ENCODE data around the gene HRAS.

The HRAS gene

GRCh38 chr11:551131-551530 is 15.8 kb upstream of the HRAS start:
- Histone ChIP-seq H3K9me3 (ENCODE audit: severe bottlenecking) (no peaks in the 10 kb centered on the region), H3K36me3 (no peaks in the 10 kb centered on the region), H3K27ac (no peak overlapping the region), H3K27me3 (ENCODE audit: insufficient read depth, low read depth, severe bottlenecking) (peaks cover 8% of the 10 kb centered on the region), H3K4me3 (ENCODE audit: low read depth, low read length) (no peak overlapping the region)
- DNase-seq, result no peak
- TF ChIP-seq CTCF (IDR thresholded peaks at IDR 0.05; ENCODE audit: low read depth, low read length), result no peak

DNA sequence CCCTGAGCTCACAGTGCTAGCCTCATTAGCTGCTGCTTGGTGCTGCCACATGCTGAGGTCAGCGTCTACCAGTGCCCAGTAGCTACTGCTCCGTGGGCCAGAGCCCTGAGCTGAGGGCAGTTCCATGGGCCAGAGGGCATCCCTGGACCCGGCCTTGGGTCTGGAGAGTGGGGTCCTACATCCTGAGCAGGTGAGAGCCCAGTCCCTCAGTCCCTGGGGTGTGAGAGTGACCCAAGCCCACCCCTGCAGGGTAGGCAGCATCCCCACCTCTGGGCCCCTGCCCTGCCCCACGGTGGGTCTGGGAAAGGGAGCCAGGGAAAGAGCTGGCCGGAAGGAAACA is 15.3 kb upstream of the HRAS start:
- no peak for DNase-seq
- no peaks in the 10 kb centered on the region for H3K36me3 ChIP-seq
- H3K27ac ChIP-seq, result no peak overlapping the region
- no peaks in the 10 kb centered on the region for H3K9me3 ChIP-seq (ENCODE audit: severe bottlenecking)
- no peak overlapping the region for H3K4me3 ChIP-seq (ENCODE audit: low read depth, low read length)
- no peak for TF ChIP-seq CTCF (IDR thresholded peaks at IDR 0.05; ENCODE audit: low read depth, low read length)
- H3K27me3 ChIP-seq (ENCODE audit: insufficient read depth, low read depth, severe bottlenecking), result peaks cover 6% of the 10 kb centered on the region

DNA sequence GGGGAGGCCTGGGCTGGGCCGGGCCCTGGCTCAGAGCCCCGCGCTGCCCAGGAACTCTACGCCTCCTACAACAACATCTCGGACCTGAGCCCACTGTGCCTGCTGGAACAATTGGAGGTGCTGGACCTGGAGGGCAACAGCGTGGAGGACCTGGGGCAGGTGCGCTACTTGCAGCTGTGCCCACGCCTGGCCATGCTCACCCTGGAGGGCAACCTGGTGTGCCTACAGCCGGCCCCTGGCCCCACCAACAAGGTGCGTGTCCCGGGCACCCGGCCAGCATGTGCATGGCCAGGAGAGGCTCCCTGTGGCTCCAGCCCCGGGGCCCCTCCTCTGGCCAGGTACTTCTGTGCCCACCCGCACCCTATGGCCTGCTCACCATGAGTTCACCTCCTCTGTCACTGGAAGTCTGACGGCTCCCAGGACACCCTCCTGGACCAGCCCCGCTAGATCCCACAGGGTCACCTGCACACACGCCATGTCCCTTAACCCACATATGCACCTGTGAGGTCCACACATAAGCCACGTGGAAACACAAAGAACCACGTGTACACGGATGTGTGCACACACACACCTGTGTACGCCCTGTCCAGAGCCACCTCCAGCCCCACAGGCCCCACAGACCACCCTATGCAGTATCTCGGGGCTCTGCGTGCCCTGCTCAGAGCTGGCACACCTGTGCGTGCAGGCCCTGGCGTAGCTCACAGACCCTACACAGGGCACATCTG is 14.8 kb upstream of the HRAS start:
- DNase-seq, result no peak
- H3K36me3 ChIP-seq, result no peaks in the 10 kb centered on the region
- TF ChIP-seq CTCF (IDR thresholded peaks at IDR 0.05; ENCODE audit: low read depth, low read length), result no peak
- no peak overlapping the region for H3K4me3 ChIP-seq (ENCODE audit: low read depth, low read length)
- H3K27me3 ChIP-seq (ENCODE audit: insufficient read depth, low read depth, severe bottlenecking), result peaks cover under 1% of the 10 kb centered on the region
- no peak overlapping the region for H3K27ac ChIP-seq
- H3K9me3 ChIP-seq (ENCODE audit: severe bottlenecking), result no peaks in the 10 kb centered on the region

- Histone ChIP-seq H3K4me3 (ENCODE audit: low read depth, low read length) (no peak overlapping the region), H3K27ac (peak overlapping the region; percentile 38), H3K36me3 (no peaks in the 10 kb centered on the region), H3K27me3 (ENCODE audit: insufficient read depth, low read depth, severe bottlenecking) (no peaks in the 10 kb centered on the region), H3K9me3 (ENCODE audit: severe bottlenecking) (no peaks in the 10 kb centered on the region)
- peak; percentile 54 for DNase-seq
- TF ChIP-seq CTCF (IDR thresholded peaks at IDR 0.05; ENCODE audit: low read depth, low read length), result no peak
Observed at GRCh38 chr11:548700-549603, 13.6 kb upstream of the HRAS start.

DNA sequence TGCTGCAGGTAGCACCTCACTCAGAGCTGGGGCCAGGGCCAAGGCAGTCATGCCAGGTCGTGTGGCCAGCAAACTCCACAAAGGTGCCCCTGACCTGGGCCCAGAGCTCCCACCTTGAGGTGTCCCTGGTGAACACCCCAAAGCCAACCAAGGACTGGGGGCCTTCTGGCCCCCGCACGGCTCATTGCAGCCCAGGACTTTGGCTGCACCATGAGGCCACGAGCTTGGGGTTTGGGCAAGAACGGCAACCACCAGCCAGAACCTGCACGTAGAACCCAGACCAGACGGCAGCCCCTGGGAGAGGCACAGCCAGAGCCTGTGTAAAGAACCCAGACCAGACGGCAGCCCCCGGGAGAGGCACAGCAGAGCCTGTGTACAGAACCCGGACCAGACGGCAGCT is 9.8 kb upstream of the HRAS start:
- Histone ChIP-seq H3K4me3 (ENCODE audit: low read depth, low read length) (no peak overlapping the region), H3K36me3 (no peaks in the 10 kb centered on the region), H3K27me3 (ENCODE audit: insufficient read depth, low read depth, severe bottlenecking) (no peaks in the 10 kb centered on the region), H3K27ac (no peak overlapping the region), H3K9me3 (ENCODE audit: severe bottlenecking) (no peaks in the 10 kb centered on the region)
- no peak for TF ChIP-seq CTCF (IDR thresholded peaks at IDR 0.05; ENCODE audit: low read depth, low read length)
- no peak for DNase-seq

Data from WERI-Rb-1 (cell line).